ENCODE data around the gene SLC12A5. TPM values are rescaled to one million over a fixed set of nuclear protein-coding genes. Genes with fewer than 3 reads are reported as not detected.
A peak's percentile ranks its signal among the peaks of the same experiment; 100 is the strongest.

The SLC12A5 gene
- total RNA-seq, 1 donor from 2014 or later = 2.1 TPM

- no peak for DNase-seq (ENCODE audit: low spot score)
- Mint-ChIP-seq H3K9me3 (ENCODE audit: low read depth) (no peaks in the 10 kb centered on the region), H3K4me1 (ENCODE audit: low read depth) (no peaks in the 10 kb centered on the region), H3K4me3 (ENCODE audit: unreplicated experiment) (no peak overlapping the region), H3K36me3 (ENCODE audit: low read depth) (no peaks in the 10 kb centered on the region), H3K27ac (ENCODE audit: unreplicated experiment) (no peak overlapping the region), H3K27me3 (ENCODE audit: low read depth) (peaks cover 62% of the 10 kb centered on the region)
- TF ChIP-seq CTCF (IDR thresholded peaks at IDR 0.05) = no peak
Measured at GRCh38 chr20:46031014-46031569, 2.1 kb downstream of the SLC12A5 start.

GRCh38 chr20:46031701-46032254, 2.8 kb downstream of the SLC12A5 start:
- H3K27ac Mint-ChIP-seq (ENCODE audit: unreplicated experiment) = no peak overlapping the region
- peaks cover 68% of the 10 kb centered on the region for H3K27me3 Mint-ChIP-seq (ENCODE audit: low read depth)
- H3K4me3 Mint-ChIP-seq (ENCODE audit: unreplicated experiment) = peak overlapping the region; percentile 47
- no peaks in the 10 kb centered on the region for H3K9me3 Mint-ChIP-seq (ENCODE audit: low read depth)
- no peaks in the 10 kb centered on the region for H3K4me1 Mint-ChIP-seq (ENCODE audit: low read depth)
- TF ChIP-seq CTCF (IDR thresholded peaks at IDR 0.05) = no peak
- no peaks in the 10 kb centered on the region for H3K36me3 Mint-ChIP-seq (ENCODE audit: low read depth)
- no peak for DNase-seq (ENCODE audit: low spot score)

GRCh38 chr20:46034039-46034438, 5.0 kb downstream of the SLC12A5 start:
- no peak for DNase-seq (ENCODE audit: low spot score)

GRCh38 chr20:46035253-46035652, 6.2 kb downstream of the SLC12A5 start:
- Mint-ChIP-seq H3K4me3 (ENCODE audit: unreplicated experiment) (no peak overlapping the region), H3K27ac (ENCODE audit: unreplicated experiment) (no peak overlapping the region), H3K36me3 (ENCODE audit: low read depth) (no peaks in the 10 kb centered on the region), H3K9me3 (ENCODE audit: low read depth) (no peaks in the 10 kb centered on the region), H3K27me3 (ENCODE audit: low read depth) (peaks cover 64% of the 10 kb centered on the region), H3K4me1 (ENCODE audit: low read depth) (no peaks in the 10 kb centered on the region)
- DNase-seq (ENCODE audit: low spot score) = no peak
- TF ChIP-seq CTCF (IDR thresholded peaks at IDR 0.05) = no peak

More at GRCh38 chr20:46034039-46034438, 5.0 kb downstream of the SLC12A5 start:
- no peaks in the 10 kb centered on the region for H3K36me3 Mint-ChIP-seq (ENCODE audit: low read depth)
- TF ChIP-seq CTCF (IDR thresholded peaks at IDR 0.05) = no peak
- no peak overlapping the region for H3K4me3 Mint-ChIP-seq (ENCODE audit: unreplicated experiment)
- H3K27ac Mint-ChIP-seq (ENCODE audit: unreplicated experiment) = no peak overlapping the region
- H3K4me1 Mint-ChIP-seq (ENCODE audit: low read depth) = no peaks in the 10 kb centered on the region
- H3K27me3 Mint-ChIP-seq (ENCODE audit: low read depth) = peaks cover 70% of the 10 kb centered on the region
- H3K9me3 Mint-ChIP-seq (ENCODE audit: low read depth) = no peaks in the 10 kb centered on the region

- Mint-ChIP-seq H3K27me3 (ENCODE audit: low read depth) (peaks cover 61% of the 10 kb centered on the region), H3K4me1 (ENCODE audit: low read depth) (no peaks in the 10 kb centered on the region), H3K27ac (ENCODE audit: unreplicated experiment) (no peak overlapping the region), H3K9me3 (ENCODE audit: low read depth) (no peaks in the 10 kb centered on the region), H3K36me3 (ENCODE audit: low read depth) (no peaks in the 10 kb centered on the region), H3K4me3 (ENCODE audit: unreplicated experiment) (no peak overlapping the region)
- DNase-seq (ENCODE audit: low spot score) = no peak
- no peak for TF ChIP-seq CTCF (IDR thresholded peaks at IDR 0.05)
Measured at GRCh38 chr20:46035713-46036112, 6.7 kb downstream of the SLC12A5 start.

All from chondrocyte (in vitro differentiated cells).